Measurements from ENCODE around the gene CRYBA2. TPM values are rescaled to one million over a fixed set of nuclear protein-coding genes. Genes with fewer than 3 reads are reported as not detected.

The CRYBA2 gene
- polyA plus RNA-seq, 4 donors = 1.3 to 37.0 (median 4.6) TPM

- Histone ChIP-seq H3K4me1 (ENCODE audit: control insufficient read depth in 3 of 3, insufficient read depth in 2 of 3, low read depth in 1 of 3, low read length in 2 of 3) (peaks cover 0 to 7% (median 0%) of the 10 kb centered on the region in 3 donors), H3K36me3 (ENCODE audit: control insufficient read depth in 3 of 3, insufficient read depth in 2 of 3, low read depth in 1 of 3, low read length in 3 of 3) (no peaks in the 10 kb centered on the region), H3K9me3 (ENCODE audit: control insufficient read depth in 2 of 2, insufficient read depth in 1 of 2, low read depth in 1 of 2, low read length in 1 of 2) (no peaks in the 10 kb centered on the region), H3K4me3 (ENCODE audit: low read depth in 1 of 3, low read length in 3 of 3) (no peak overlapping the region), H3K27me3 (ENCODE audit: control insufficient read depth in 3 of 3, insufficient read depth in 3 of 3, low read length in 3 of 3) (peaks cover 0 to 7% (median 0%) of the 10 kb centered on the region in 3 donors), H3K27ac (ENCODE audit: low read depth in 1 of 3, low read length in 2 of 3) (no peak overlapping the region)
- DNase-seq (peak in 1 of 2 donors; percentile 21), FAIRE-seq (no peak)
- 39 to 50% (median 47%) methylated on average over 6 of the region's 6 CpGs for WGBS, 3 donors
Measured at GRCh38 chr2:219034823-219035222, 41.6 kb upstream of the CRYBA2 start.

GRCh38 chr2:219032051-219032745 is 39.0 kb upstream of the CRYBA2 start:
- Histone ChIP-seq H3K9me3 (ENCODE audit: control insufficient read depth in 2 of 2, insufficient read depth in 1 of 2, low read depth in 1 of 2, low read length in 1 of 2) (no peaks in the 10 kb centered on the region), H3K36me3 (ENCODE audit: control insufficient read depth in 3 of 3, insufficient read depth in 2 of 3, low read depth in 1 of 3, low read length in 3 of 3) (peaks cover 0 to 6% (median 0%) of the 10 kb centered on the region in 3 donors), H3K27me3 (ENCODE audit: control insufficient read depth in 3 of 3, insufficient read depth in 3 of 3, low read length in 3 of 3) (peaks cover 0 to 3% (median 0%) of the 10 kb centered on the region in 3 donors), H3K4me1 (ENCODE audit: control insufficient read depth in 3 of 3, insufficient read depth in 2 of 3, low read depth in 1 of 3, low read length in 2 of 3) (peaks cover 0 to 2% (median 0%) of the 10 kb centered on the region in 3 donors), H3K27ac (ENCODE audit: low read depth in 1 of 3, low read length in 2 of 3) (no peak overlapping the region), H3K4me3 (ENCODE audit: low read depth in 1 of 3, low read length in 3 of 3) (no peak overlapping the region)
- FAIRE-seq (no peak), DNase-seq (no peak)
- 85 to 91% (median 88%) methylated on average over 23 of the region's 23 CpGs for WGBS, 3 donors

GRCh38 chr2:219031005-219031738 is 38.0 kb upstream of the CRYBA2 start:
- FAIRE-seq (no peak), DNase-seq (no peak)

GRCh38 chr2:219030177-219030940 is 37.1 kb upstream of the CRYBA2 start:
- peaks cover 0 to 6% (median 0%) of the 10 kb centered on the region in 3 donors for H3K36me3 ChIP-seq (ENCODE audit: control insufficient read depth in 3 of 3, insufficient read depth in 2 of 3, low read depth in 1 of 3, low read length in 3 of 3)
- peaks cover 0 to 3% (median 0%) of the 10 kb centered on the region in 3 donors for H3K27me3 ChIP-seq (ENCODE audit: control insufficient read depth in 3 of 3, insufficient read depth in 3 of 3, low read length in 3 of 3)
- H3K9me3 ChIP-seq (ENCODE audit: control insufficient read depth in 2 of 2, insufficient read depth in 1 of 2, low read depth in 1 of 2, low read length in 1 of 2) = no peaks in the 10 kb centered on the region
- peaks cover 0 to 2% (median 0%) of the 10 kb centered on the region in 3 donors for H3K4me1 ChIP-seq (ENCODE audit: control insufficient read depth in 3 of 3, insufficient read depth in 2 of 3, low read depth in 1 of 3, low read length in 2 of 3)
- no peak overlapping the region for H3K4me3 ChIP-seq (ENCODE audit: low read depth in 1 of 3, low read length in 3 of 3)
- no peak overlapping the region for H3K27ac ChIP-seq (ENCODE audit: low read depth in 1 of 3, low read length in 2 of 3)
- DNase-seq = no peak
- 69 to 79% (median 73%) methylated on average over 16 of the region's 16 CpGs for WGBS, 3 donors
- no peak for FAIRE-seq

More at GRCh38 chr2:219031005-219031738, 38.0 kb upstream of the CRYBA2 start:
- H3K4me1 ChIP-seq (ENCODE audit: control insufficient read depth in 3 of 3, insufficient read depth in 2 of 3, low read depth in 1 of 3, low read length in 2 of 3) = peaks cover 0 to 2% (median 0%) of the 10 kb centered on the region in 3 donors
- no peak overlapping the region for H3K27ac ChIP-seq (ENCODE audit: low read depth in 1 of 3, low read length in 2 of 3)
- 75 to 78% (median 78%) methylated on average over 21 of the region's 21 CpGs for whole genome bisulfite sequencing, 3 donors
- no peaks in the 10 kb centered on the region for H3K9me3 ChIP-seq (ENCODE audit: control insufficient read depth in 2 of 2, insufficient read depth in 1 of 2, low read depth in 1 of 2, low read length in 1 of 2)
- peaks cover 0 to 6% (median 0%) of the 10 kb centered on the region in 3 donors for H3K36me3 ChIP-seq (ENCODE audit: control insufficient read depth in 3 of 3, insufficient read depth in 2 of 3, low read depth in 1 of 3, low read length in 3 of 3)
- no peak overlapping the region for H3K4me3 ChIP-seq (ENCODE audit: low read depth in 1 of 3, low read length in 3 of 3)
- peaks cover 0 to 3% (median 0%) of the 10 kb centered on the region in 3 donors for H3K27me3 ChIP-seq (ENCODE audit: control insufficient read depth in 3 of 3, insufficient read depth in 3 of 3, low read length in 3 of 3)

- 34 to 43% (median 35%) methylated on average over 9 of the region's 9 CpGs for WGBS, 3 donors
- Histone ChIP-seq H3K27ac (ENCODE audit: low read depth in 1 of 3, low read length in 2 of 3) (no peak overlapping the region), H3K4me1 (ENCODE audit: control insufficient read depth in 3 of 3, insufficient read depth in 2 of 3, low read depth in 1 of 3, low read length in 2 of 3) (peaks cover 0 to 2% (median 0%) of the 10 kb centered on the region in 3 donors), H3K27me3 (ENCODE audit: control insufficient read depth in 3 of 3, insufficient read depth in 3 of 3, low read length in 3 of 3) (peaks cover 0 to 3% (median 0%) of the 10 kb centered on the region in 3 donors), H3K4me3 (ENCODE audit: low read depth in 1 of 3, low read length in 3 of 3) (no peak overlapping the region), H3K36me3 (ENCODE audit: control insufficient read depth in 3 of 3, insufficient read depth in 2 of 3, low read depth in 1 of 3, low read length in 3 of 3) (peaks cover 0 to 6% (median 0%) of the 10 kb centered on the region in 3 donors), H3K9me3 (ENCODE audit: control insufficient read depth in 2 of 2, insufficient read depth in 1 of 2, low read depth in 1 of 2, low read length in 1 of 2) (no peaks in the 10 kb centered on the region)
- DNase-seq (peak; percentile 83 to 84), FAIRE-seq (no peak)
Measured at GRCh38 chr2:219029829-219030165, 36.6 kb upstream of the CRYBA2 start.

GRCh38 chr2:219028996-219029828 is 36.0 kb upstream of the CRYBA2 start:
- no peak overlapping the region for H3K27ac ChIP-seq (ENCODE audit: low read depth in 1 of 3, low read length in 2 of 3)
- no peak for FAIRE-seq
- H3K27me3 ChIP-seq (ENCODE audit: control insufficient read depth in 3 of 3, insufficient read depth in 3 of 3, low read length in 3 of 3) = peaks cover 0 to 3% (median 0%) of the 10 kb centered on the region in 3 donors

GRCh38 chr2:219028141-219028540 is 34.9 kb upstream of the CRYBA2 start:
- H3K36me3 ChIP-seq (ENCODE audit: control insufficient read depth in 3 of 3, insufficient read depth in 2 of 3, low read depth in 1 of 3, low read length in 3 of 3) = peaks cover 0 to 6% (median 0%) of the 10 kb centered on the region in 3 donors
- FAIRE-seq (no peak), DNase-seq (no peak)
- H3K9me3 ChIP-seq (ENCODE audit: control insufficient read depth in 2 of 2, insufficient read depth in 1 of 2, low read depth in 1 of 2, low read length in 1 of 2) = no peaks in the 10 kb centered on the region
- H3K4me1 ChIP-seq (ENCODE audit: control insufficient read depth in 3 of 3, insufficient read depth in 2 of 3, low read depth in 1 of 3, low read length in 2 of 3) = peaks cover 0 to 2% (median 0%) of the 10 kb centered on the region in 3 donors
- WGBS, 3 donors = 75 to 77% (median 76%) methylated on average over 5 of the region's 5 CpGs
- peaks cover 0 to 2% (median 0%) of the 10 kb centered on the region in 3 donors for H3K27me3 ChIP-seq (ENCODE audit: control insufficient read depth in 3 of 3, insufficient read depth in 3 of 3, low read length in 3 of 3)
- no peak overlapping the region for H3K4me3 ChIP-seq (ENCODE audit: low read depth in 1 of 3, low read length in 3 of 3)
- H3K27ac ChIP-seq (ENCODE audit: low read depth in 1 of 3, low read length in 2 of 3) = no peak overlapping the region

More at GRCh38 chr2:219028996-219029828, 36.0 kb upstream of the CRYBA2 start:
- DNase-seq = no peak
- WGBS, 3 donors = 71 to 79% (median 77%) methylated on average over 13 of the region's 13 CpGs
- Histone ChIP-seq H3K36me3 (ENCODE audit: control insufficient read depth in 3 of 3, insufficient read depth in 2 of 3, low read depth in 1 of 3, low read length in 3 of 3) (peaks cover 0 to 6% (median 0%) of the 10 kb centered on the region in 3 donors), H3K4me1 (ENCODE audit: control insufficient read depth in 3 of 3, insufficient read depth in 2 of 3, low read depth in 1 of 3, low read length in 2 of 3) (peaks cover 0 to 2% (median 0%) of the 10 kb centered on the region in 3 donors), H3K4me3 (ENCODE audit: low read depth in 1 of 3, low read length in 3 of 3) (no peak overlapping the region), H3K9me3 (ENCODE audit: control insufficient read depth in 2 of 2, insufficient read depth in 1 of 2, low read depth in 1 of 2, low read length in 1 of 2) (no peaks in the 10 kb centered on the region)
